HPDE6-E6E7 (cell line): ENCODE measurements around the gene FGFR2.
A peak's percentile ranks its signal among the peaks of the same experiment; 100 is the strongest.

Experiments
- DNase-seq: peaks from one replicate; pipeline ENCODE4 v3.0.0; 2011; ENCODE audit warnings: missing footprints; ENCODE audit errors: extremely low spot score

FGFR2 gene

GRCh38 chr10:121553511-121554264, 44.6 kb downstream of the FGFR2 start:
- peak; percentile 35 for DNase-seq

GRCh38 chr10:121552746-121553145, 45.5 kb downstream of the FGFR2 start:
- DNase-seq, result no peak

GRCh38 chr10:121551210-121551885, 46.9 kb downstream of the FGFR2 start:
- no peak for DNase-seq

- no peak for DNase-seq
Observed at GRCh38 chr10:121544301-121544869, 53.9 kb downstream of the FGFR2 start.

GRCh38 chr10:121543545-121543944, 54.7 kb downstream of the FGFR2 start:
- DNase-seq, result no peak

- no peak for DNase-seq
Observed at GRCh38 chr10:121541450-121542120, 56.7 kb downstream of the FGFR2 start.

- no peak for DNase-seq
Observed at GRCh38 chr10:121540732-121541395, 57.4 kb downstream of the FGFR2 start.

- no peak for DNase-seq
Observed at GRCh38 chr10:121539786-121540185, 58.5 kb downstream of the FGFR2 start.

- DNase-seq, result no peak
Observed at GRCh38 chr10:121536310-121536913, 61.8 kb downstream of the FGFR2 start.

GRCh38 chr10:121535381-121535780, 62.9 kb downstream of the FGFR2 start:
- DNase-seq, result no peak

GRCh38 chr10:121532292-121532864, 65.9 kb downstream of the FGFR2 start:
- no peak for DNase-seq

GRCh38 chr10:121531830-121532178, 66.4 kb downstream of the FGFR2 start:
- no peak for DNase-seq

GRCh38 chr10:121531076-121531829, 67.0 kb downstream of the FGFR2 start:
- DNase-seq, result no peak

- no peak for DNase-seq
Observed at GRCh38 chr10:121530481-121531075, 67.7 kb downstream of the FGFR2 start.

GRCh38 chr10:121527690-121528089, 70.6 kb downstream of the FGFR2 start:
- no peak for DNase-seq

GRCh38 chr10:121526801-121527221, 71.4 kb downstream of the FGFR2 start:
- no peak for DNase-seq

- DNase-seq, result no peak
Observed at GRCh38 chr10:121526135-121526790, 72.0 kb downstream of the FGFR2 start.

GRCh38 chr10:121525251-121526134, 72.8 kb downstream of the FGFR2 start:
- DNase-seq, result no peak
